Liver (tissue), 9 donors: ENCODE data around the gene FOXK2. TPM values are rescaled to one million over a fixed set of nuclear protein-coding genes. Genes with fewer than 3 reads are reported as not detected.

Experiments used
- DNase-seq: peaks from one replicate; pipeline ENCODE4 v3.0.0-alpha.2; 2017; ENCODE audit warnings: low spot score
- H3K27ac ChIP-seq, 2 donors: one replicate each; pipeline ENCODE4 v1.7.0; 2013; ENCODE audit warnings: inconsistent platforms in 2 of 2, low read length in 2 of 2, control low read depth in 1 of 2, low read depth in 1 of 2, mild to moderate bottlenecking in 1 of 2
- H3K27me3 ChIP-seq, 4 donors: one replicate each; pipeline versions ENCODE4 v1.6.1 to v1.7.0; 2013; ENCODE audit warnings: low read length in 3 of 4, inconsistent platforms in 1 of 4, mild to moderate bottlenecking in 1 of 4, moderate library complexity in 1 of 4; ENCODE audit not compliant: control insufficient read depth in 4 of 4, insufficient read depth in 4 of 4
- H3K36me3 ChIP-seq, 4 donors: one replicate each; pipeline versions ENCODE4 v1.6.1 to v1.7.0; 2013; ENCODE audit warnings: low read length in 3 of 4, mild to moderate bottlenecking in 3 of 4, low read depth in 1 of 4, moderate library complexity in 1 of 4; ENCODE audit not compliant: control insufficient read depth in 4 of 4, insufficient read depth in 3 of 4
- H3K4me1 ChIP-seq, 4 donors: one replicate each; pipeline versions ENCODE4 v1.6.1 to v1.7.0; 2013; ENCODE audit warnings: low read length in 3 of 4, mild to moderate bottlenecking in 3 of 4, moderate library complexity in 1 of 4; ENCODE audit not compliant: control insufficient read depth in 4 of 4, insufficient read depth in 4 of 4
- H3K4me3 ChIP-seq, 3 donors: one replicate each; pipeline versions ENCODE4 v1.6.1 to v1.7.0; 2013; ENCODE audit warnings: low read length in 3 of 3, control low read depth in 1 of 3, low read depth in 1 of 3, mild to moderate bottlenecking in 1 of 3
- H3K9ac ChIP-seq, 2 donors: one replicate each; pipeline ENCODE4 v1.7.0; 2013; ENCODE audit warnings: low read length in 2 of 2, mild to moderate bottlenecking in 2 of 2, moderate library complexity in 2 of 2, control low read depth in 1 of 2, low read depth in 1 of 2
- H3K9me3 ChIP-seq, 4 donors: one replicate each; pipeline versions ENCODE4 v1.6.1 to v1.7.0; 2013; ENCODE audit warnings: low read length in 3 of 4; ENCODE audit not compliant: control insufficient read depth in 4 of 4
- ATF3 ChIP-seq: IDR thresholded peaks from 2 replicates; pipeline ENCODE4 v1.6.1; 2016; ENCODE audit warnings: antibody characterized with exemption
- CTCF ChIP-seq: fragments of 150-350 bp; IDR thresholded peaks from 2 replicates; pipeline ENCODE4 v1.5.1; 2017; ENCODE audit warnings: improper control_type of control experiment, low read depth, low read length; ENCODE audit not compliant: missing input control
- EGR1 ChIP-seq, 2 donors: IDR thresholded peaks; 2 replicates each; pipeline ENCODE4 v1.6.1; 2016 to 2018; ENCODE audit warnings: antibody characterized with exemption in 2 of 2, low read depth in 2 of 2
- FOXA1 ChIP-seq: IDR thresholded peaks from 2 replicates; pipeline ENCODE4 v1.6.1; 2016; ENCODE audit warnings: antibody characterized with exemption
- FOXA2 ChIP-seq: IDR thresholded peaks from 2 replicates; pipeline ENCODE4 v1.6.1; 2016; ENCODE audit warnings: antibody characterized with exemption
- GABPA ChIP-seq, 2 donors: IDR thresholded peaks in 1 of 2; conservative IDR thresholded peaks in 1 of 2; 2 replicates each; pipeline ENCODE4 v1.6.1; 2016; ENCODE audit warnings: antibody characterized with exemption in 2 of 2, mild to moderate bottlenecking in 1 of 2, moderate library complexity in 1 of 2
- HNF4A ChIP-seq, 2 donors: conservative IDR thresholded peaks; 2 replicates each; pipeline ENCODE4 v1.6.1; 2016; ENCODE audit warnings: antibody characterized with exemption in 2 of 2, mild to moderate bottlenecking in 2 of 2
- HNF4G ChIP-seq: IDR thresholded peaks from 2 replicates; pipeline ENCODE4 v1.6.1; 2016; ENCODE audit warnings: antibody characterized with exemption
- JUND ChIP-seq, 2 donors: IDR thresholded peaks; 2 replicates each; pipeline ENCODE4 v1.6.1; 2016; ENCODE audit warnings: antibody characterized with exemption in 2 of 2
- NR2F2 ChIP-seq: IDR thresholded peaks from 2 replicates; pipeline ENCODE4 v1.6.1; 2016; ENCODE audit warnings: antibody characterized with exemption
- RAD21 ChIP-seq, 2 donors: IDR thresholded peaks; 2 replicates each; pipeline ENCODE4 v1.6.1; 2016; ENCODE audit warnings: antibody characterized with exemption in 2 of 2, mild to moderate bottlenecking in 2 of 2
- REST ChIP-seq: IDR thresholded peaks from 2 replicates; pipeline ENCODE4 v1.6.1; 2016; ENCODE audit warnings: antibody characterized with exemption, mild to moderate bottlenecking
- RXRA ChIP-seq, 2 donors: IDR thresholded peaks; 2 replicates each; pipeline ENCODE4 v1.6.1; 2017 to 2018; ENCODE audit warnings: antibody characterized with exemption in 2 of 2, mild to moderate bottlenecking in 1 of 2
- SP1 ChIP-seq: IDR thresholded peaks from 2 replicates; pipeline ENCODE4 v1.6.1; 2018; ENCODE audit warnings: antibody characterized with exemption, mild to moderate bottlenecking
- TAF1 ChIP-seq: conservative IDR thresholded peaks from 2 replicates; pipeline ENCODE4 v1.6.1; 2016; ENCODE audit warnings: antibody characterized with exemption, mild to moderate bottlenecking
- YY1 ChIP-seq: IDR thresholded peaks from 2 replicates; pipeline ENCODE4 v1.6.1; 2016; ENCODE audit warnings: antibody characterized with exemption, mild to moderate bottlenecking
- WGBS: extraction: QIAGEN DNeasy Blood & Tissue Kit; methylation state at CpG from one replicate; pipeline ENCODE4 v1.1.7; 2013; 5-methylcytosine and 5-hydroxymethylcytosine counted together
- polyA plus RNA-seq, 2 donors: library from polyadenylated mRNA; stranded (reverse) in 1 of 2; unstranded in 1 of 2; fragments of 200-250 nt in 1 of 2; fragments of >200 nt in 1 of 2; fragmentation: Nextera tagmentation in 1 of 2; extraction: Ambion mirVana in 1 of 2; gene quantifications; one replicate each; pipeline versions ENCODE4 v1.2.1 to v1.2.3, GENCODE V29; 2013 to 2015
- total RNA-seq, 2 donors: library from RNA; depleted of rRNA; stranded (reverse); fragments of >200 nt; gene quantifications; one replicate each; pipeline ENCODE4 v1.2.3, GENCODE V29; 2014
- TF ChIP-seq, protein P1 (sequence below): IDR thresholded peaks from 2 replicates; pipeline ENCODE4 v1.6.1; 2016; ENCODE audit warnings: antibody characterized with exemption
- TF ChIP-seq, protein P2 (sequence below): IDR thresholded peaks from 2 replicates; pipeline ENCODE4 v1.6.1; 2016; ENCODE audit warnings: antibody characterized with exemption
- donor health status: healthy.
- donor health status: healthy.
- donor health status: healthy.
- donor health status: healthy.
- donor health status: healthy.

FOXK2 gene
- total and polyA plus RNA-seq, 4 donors: 3.1 to 16.2 (median 10.8) TPM

GRCh38 chr17:82640036-82640435 lies 120.5 kb downstream of the FOXK2 start:
- Histone ChIP-seq H3K9ac (no peak overlapping the region), H3K27ac (no peak overlapping the region), H3K27me3 (no peaks in the 10 kb centered on the region), H3K36me3 (peaks cover 0 to 27% (median 19%) of the 10 kb centered on the region in 4 donors), H3K4me3 (no peak overlapping the region), H3K9me3 (peaks cover 0 to 4% (median 0%) of the 10 kb centered on the region in 4 donors), H3K4me1 (no peaks in the 10 kb centered on the region)
- TF ChIP-seq GABPA (IDR thresholded peaks at IDR 0.05 in 1 of 2, conservative IDR thresholded peaks at IDR 0.05 in 1 of 2) (no peak), FOXA1 (no peak), ATF3 (no peak), REST (no peak), JUND (IDR thresholded peaks at IDR 0.05) (no peak), SP1 (no peak), RXRA (IDR thresholded peaks at IDR 0.05) (no peak), EGR1 (IDR thresholded peaks at IDR 0.05; ENCODE audit: low read depth in 2 of 2) (no peak), NR2F2 (no peak), HNF4A (conservative IDR thresholded peaks at IDR 0.05) (no peak), HNF4G (no peak), CTCF (no peak), TAF1 (no peak), YY1 (no peak), RAD21 (IDR thresholded peaks at IDR 0.05) (no peak), FOXA2 (no peak)
- TF ChIP-seq, protein P1, sequence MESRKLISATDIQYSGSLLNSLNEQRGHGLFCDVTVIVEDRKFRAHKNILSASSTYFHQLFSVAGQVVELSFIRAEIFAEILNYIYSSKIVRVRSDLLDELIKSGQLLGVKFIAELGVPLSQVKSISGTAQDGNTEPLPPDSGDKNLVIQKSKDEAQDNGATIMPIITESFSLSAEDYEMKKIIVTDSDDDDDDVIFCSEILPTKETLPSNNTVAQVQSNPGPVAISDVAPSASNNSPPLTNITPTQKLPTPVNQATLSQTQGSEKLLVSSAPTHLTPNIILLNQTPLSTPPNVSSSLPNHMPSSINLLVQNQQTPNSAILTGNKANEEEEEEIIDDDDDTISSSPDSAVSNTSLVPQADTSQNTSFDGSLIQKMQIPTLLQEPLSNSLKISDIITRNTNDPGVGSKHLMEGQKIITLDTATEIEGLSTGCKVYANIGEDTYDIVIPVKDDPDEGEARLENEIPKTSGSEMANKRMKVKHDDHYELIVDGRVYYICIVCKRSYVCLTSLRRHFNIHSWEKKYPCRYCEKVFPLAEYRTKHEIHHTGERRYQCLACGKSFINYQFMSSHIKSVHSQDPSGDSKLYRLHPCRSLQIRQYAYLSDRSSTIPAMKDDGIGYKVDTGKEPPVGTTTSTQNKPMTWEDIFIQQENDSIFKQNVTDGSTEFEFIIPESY: no peak
- TF ChIP-seq, protein P2, sequence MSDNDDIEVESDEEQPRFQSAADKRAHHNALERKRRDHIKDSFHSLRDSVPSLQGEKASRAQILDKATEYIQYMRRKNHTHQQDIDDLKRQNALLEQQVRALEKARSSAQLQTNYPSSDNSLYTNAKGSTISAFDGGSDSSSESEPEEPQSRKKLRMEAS: no peak
- 92% methylated on average over 5 of the region's 5 CpGs for WGBS
- no peak for DNase-seq
